Spleen (tissue), 7 donors: ENCODE data around the gene OLA1.

Experiments used
- POLR2AphosphoS5 ChIP-seq, 3 donors: sonication (generic); formaldehyde crosslinking; IDR thresholded peaks; one replicate each; pipeline ENCODE4 v1.5.1; 2017; ENCODE audit warnings: antibody characterized with exemption in 3 of 3
- TF ChIP-seq, protein P1 (sequence below), 11 experiments: fragments of 200-600 bp in 7 of 11; fragments of 450-650 bp in 4 of 11; sonication (generic) in 4 of 11; IDR thresholded peaks in 8 of 11; conservative IDR thresholded peaks in 3 of 11; 1 replicate in 7 of 11; 2 replicates in 4 of 11; pipeline versions ENCODE4 v1.4.0 to v1.8.0; 2016 to 2021; ENCODE audit warnings: antibody characterized with exemption in 11 of 11, inconsistent platforms in 4 of 11, mild to moderate bottlenecking in 1 of 11
- donor health status: DM: no; HTN: no; CAD: no; lungs with moderate emphysema.
- donor health status: DM: no; HTN: no; CAD: no.
- donor health status: DM: no; HTN: no; CAD: no.

DNA sequence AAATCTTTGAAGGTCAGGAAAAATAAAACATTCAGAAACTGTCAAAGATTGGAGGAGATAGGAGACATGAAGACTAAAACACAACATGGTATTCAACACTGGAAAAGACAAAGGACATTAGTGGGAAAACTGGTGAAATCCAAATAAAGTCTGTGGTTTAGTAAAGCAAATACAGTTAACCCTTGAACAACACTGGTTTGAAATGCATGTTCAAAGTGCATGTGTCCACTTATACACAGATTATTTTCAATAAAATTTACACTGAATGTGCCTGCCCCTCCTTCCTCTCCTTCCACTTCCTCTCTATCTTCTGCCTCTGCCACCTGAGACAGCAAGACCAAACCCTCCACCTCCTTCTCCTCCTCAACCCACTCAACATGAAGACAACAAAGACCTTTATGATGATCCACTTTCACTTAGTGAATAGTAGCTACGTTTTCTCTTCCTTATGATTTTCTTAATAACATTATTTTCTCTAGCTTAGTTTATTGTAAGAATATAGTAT, 14.5 kb downstream of the OLA1 start:
- TF ChIP-seq, protein P1, sequence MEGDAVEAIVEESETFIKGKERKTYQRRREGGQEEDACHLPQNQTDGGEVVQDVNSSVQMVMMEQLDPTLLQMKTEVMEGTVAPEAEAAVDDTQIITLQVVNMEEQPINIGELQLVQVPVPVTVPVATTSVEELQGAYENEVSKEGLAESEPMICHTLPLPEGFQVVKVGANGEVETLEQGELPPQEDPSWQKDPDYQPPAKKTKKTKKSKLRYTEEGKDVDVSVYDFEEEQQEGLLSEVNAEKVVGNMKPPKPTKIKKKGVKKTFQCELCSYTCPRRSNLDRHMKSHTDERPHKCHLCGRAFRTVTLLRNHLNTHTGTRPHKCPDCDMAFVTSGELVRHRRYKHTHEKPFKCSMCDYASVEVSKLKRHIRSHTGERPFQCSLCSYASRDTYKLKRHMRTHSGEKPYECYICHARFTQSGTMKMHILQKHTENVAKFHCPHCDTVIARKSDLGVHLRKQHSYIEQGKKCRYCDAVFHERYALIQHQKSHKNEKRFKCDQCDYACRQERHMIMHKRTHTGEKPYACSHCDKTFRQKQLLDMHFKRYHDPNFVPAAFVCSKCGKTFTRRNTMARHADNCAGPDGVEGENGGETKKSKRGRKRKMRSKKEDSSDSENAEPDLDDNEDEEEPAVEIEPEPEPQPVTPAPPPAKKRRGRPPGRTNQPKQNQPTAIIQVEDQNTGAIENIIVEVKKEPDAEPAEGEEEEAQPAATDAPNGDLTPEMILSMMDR (IDR thresholded peaks at IDR 0.05 in 8 of 11, conservative IDR thresholded peaks at IDR 0.05 in 3 of 11) = no peak
- no peak for TF ChIP-seq POLR2AphosphoS5 (IDR thresholded peaks at IDR 0.05)
